HG03175 (cell line): ENCODE data around the gene OR1S1.
"Not testable (repeated sequence)": the region's sequence is repeated elsewhere in the genome, so short reads cannot be mapped to it uniquely, and the experiment has no call there.

Source experiments
- ATAC-seq: cut with Tn5 transposase; IDR thresholded peaks from one replicate; pipeline ENCODE4 v1.9.1; 2021; ENCODE audit warnings: mild to moderate bottlenecking, moderate library complexity; ENCODE audit not compliant: unreplicated experiment

Gene OR1S1

GRCh38 chr11:58212420-58212819 is at the start of gene OR1S1:
TSS of gene OR1S1 (plus strand) at chr11:58212720.
- ATAC-seq = not testable (repeated sequence)

GRCh38 chr11:58164389-58164788 is 48.1 kb upstream of the OR1S1 start:
- no peak for ATAC-seq

GRCh38 chr11:58164990-58165389 is 47.5 kb upstream of the OR1S1 start:
- ATAC-seq = no peak

GRCh38 chr11:58165504-58166106 is 46.9 kb upstream of the OR1S1 start:
- ATAC-seq = no peak

GRCh38 chr11:58177409-58178054 is 35.0 kb upstream of the OR1S1 start:
- no peak for ATAC-seq

- no peak for ATAC-seq
Observed at GRCh38 chr11:58178444-58178843, 34.1 kb upstream of the OR1S1 start.

GRCh38 chr11:58179648-58180047 is 32.9 kb upstream of the OR1S1 start:
- no peak for ATAC-seq

GRCh38 chr11:58186938-58187337 is 25.6 kb upstream of the OR1S1 start:
- ATAC-seq = no peak

GRCh38 chr11:58188770-58189169 is 23.8 kb upstream of the OR1S1 start, which contains the start of gene OR9Q2:
TSS of gene OR9Q2 (plus strand) at chr11:58189070. CDS start at chr11:58190491, 1,421 bp downstream.
- no peak for ATAC-seq

GRCh38 chr11:58192229-58192628 is 20.3 kb upstream of the OR1S1 start:
- no peak for ATAC-seq

- no peak for ATAC-seq
Observed at GRCh38 chr11:58193391-58193790, 19.1 kb upstream of the OR1S1 start.

- ATAC-seq = no peak
Observed at GRCh38 chr11:58195939-58196338, 16.6 kb upstream of the OR1S1 start.

GRCh38 chr11:58199271-58199670 is 13.2 kb upstream of the OR1S1 start:
- no peak for ATAC-seq

- no peak for ATAC-seq
Observed at GRCh38 chr11:58204042-58204441, 8.5 kb upstream of the OR1S1 start, which contains the start of gene OR1S2. TSS of gene OR1S2 (minus strand) at chr11:58204142. CDS start at chr11:58204142, 0 bp downstream.

- no peak for ATAC-seq
Observed at GRCh38 chr11:58216476-58216875, 4.0 kb downstream of the OR1S1 start.

- ATAC-seq = no peak
Observed at GRCh38 chr11:58222721-58223120, 10.2 kb downstream of the OR1S1 start.

- no peak for ATAC-seq
Observed at GRCh38 chr11:58227956-58228615, 15.6 kb downstream of the OR1S1 start.

- ATAC-seq = no peak
Observed at GRCh38 chr11:58243954-58244353, 31.4 kb downstream of the OR1S1 start.

GRCh38 chr11:58254936-58255335 is 42.4 kb downstream of the OR1S1 start:
- no peak for ATAC-seq

GRCh38 chr11:58259983-58260382 is 47.5 kb downstream of the OR1S1 start:
- ATAC-seq = no peak
